ENCODE data around the gene WDR13. TPM values are rescaled to one million over a fixed set of nuclear protein-coding genes. Genes with fewer than 3 reads are reported as not detected.

The WDR13 gene
- polyA plus RNA-seq, 1 donor (not counting 4 experiments of a cell fraction or from before 2014, with no cell fraction given) = 32.8 TPM

GRCh38 chrX:48598614-48599013, 1.3 kb downstream of the WDR13 start:
- Histone ChIP-seq H2AFZ (ENCODE audit: control insufficient read depth, low read length) (no peak overlapping the region), H3K27ac (ENCODE audit: control insufficient read depth, insufficient read depth, low read length) (no peak overlapping the region), H3K27me3 (ENCODE audit: control insufficient read depth, extremely low read depth, insufficient read depth, low read length) (no peaks in the 10 kb centered on the region), H3K4me2 (ENCODE audit: control insufficient read depth, extremely low read depth, insufficient read depth, low read depth, low read length) (peak overlapping the region; percentile 72), H3K9ac (ENCODE audit: control insufficient read depth, extremely low read depth, insufficient read depth, low read length) (peak overlapping the region; percentile 99), H3K4me3 (ENCODE audit: control insufficient read depth in 2 of 3, extremely low read depth in 1 of 3, insufficient read depth in 2 of 3, low read depth in 1 of 3, low read length in 3 of 3) (peak overlapping the region; percentile 43 to 85 (median 51)), H3K9me3 (ENCODE audit: control insufficient read depth, low read depth, low read length) (no peaks in the 10 kb centered on the region), H3K9me1 (ENCODE audit: control insufficient read depth, extremely low read depth, insufficient read depth, low read length) (no peaks in the 10 kb centered on the region), H3K79me2 (ENCODE audit: control insufficient read depth, insufficient read depth, low read length) (peaks cover 8% of the 10 kb centered on the region), H3K36me3 (ENCODE audit: control insufficient read depth in 2 of 2, extremely low read depth in 1 of 2, insufficient read depth in 2 of 2, low read length in 2 of 2) (peaks cover 10 to 17% of the 10 kb centered on the region in 2 experiments), H4K20me1 (ENCODE audit: control insufficient read depth, extremely low read depth, insufficient read depth, low read length) (no peaks in the 10 kb centered on the region), H3K4me1 (ENCODE audit: control insufficient read depth, extremely low read depth, insufficient read depth, low read length) (peaks cover 4% of the 10 kb centered on the region)
- dilution Hi-C loops (cut with MboI; ENCODE audit: extremely low pct_ligation_motif_present, low sequenced_read_pairs) = no loop called here
- DNase-seq (ENCODE audit: low read depth, low spot score) = no peak
- FAIRE-seq = no peak
- TF ChIP-seq EZH2 (IDR thresholded peaks at IDR 0.05; ENCODE audit: low read length) (no peak), CTCF (optimal IDR thresholded peaks at IDR 0.05 in 1 of 3, IDR thresholded peaks at IDR 0.05 in 1 of 3, conservative IDR thresholded peaks at IDR 0.05 in 1 of 3; ENCODE audit: extremely low read depth in 1 of 3, insufficient read depth in 2 of 3, low read length in 3 of 3) (no peak)

GRCh38 chrX:48599341-48599740, 2.0 kb downstream of the WDR13 start:
- H3K4me2 ChIP-seq (ENCODE audit: control insufficient read depth, extremely low read depth, insufficient read depth, low read depth, low read length) = no peak overlapping the region
- dilution Hi-C loops (cut with MboI; ENCODE audit: extremely low pct_ligation_motif_present, low sequenced_read_pairs) = no loop called here

More at GRCh38 chrX:48599341-48599740, 2.0 kb downstream of the WDR13 start:
- Histone ChIP-seq H3K9me3 (ENCODE audit: control insufficient read depth, low read depth, low read length) (no peaks in the 10 kb centered on the region), H3K4me3 (ENCODE audit: control insufficient read depth in 2 of 3, extremely low read depth in 1 of 3, insufficient read depth in 2 of 3, low read depth in 1 of 3, low read length in 3 of 3) (no peak overlapping the region), H3K27ac (ENCODE audit: control insufficient read depth, insufficient read depth, low read length) (no peak overlapping the region), H3K9ac (ENCODE audit: control insufficient read depth, extremely low read depth, insufficient read depth, low read length) (no peak overlapping the region), H4K20me1 (ENCODE audit: control insufficient read depth, extremely low read depth, insufficient read depth, low read length) (no peaks in the 10 kb centered on the region), H3K27me3 (ENCODE audit: control insufficient read depth, extremely low read depth, insufficient read depth, low read length) (no peaks in the 10 kb centered on the region), H3K9me1 (ENCODE audit: control insufficient read depth, extremely low read depth, insufficient read depth, low read length) (no peaks in the 10 kb centered on the region), H3K79me2 (ENCODE audit: control insufficient read depth, insufficient read depth, low read length) (peaks cover 8% of the 10 kb centered on the region), H3K36me3 (ENCODE audit: control insufficient read depth in 2 of 2, extremely low read depth in 1 of 2, insufficient read depth in 2 of 2, low read length in 2 of 2) (peaks cover 15 to 18% of the 10 kb centered on the region in 2 experiments), H3K4me1 (ENCODE audit: control insufficient read depth, extremely low read depth, insufficient read depth, low read length) (peaks cover 4% of the 10 kb centered on the region), H2AFZ (ENCODE audit: control insufficient read depth, low read length) (no peak overlapping the region)
- DNase-seq (ENCODE audit: low read depth, low spot score) = no peak
- no peak for FAIRE-seq
- TF ChIP-seq EZH2 (IDR thresholded peaks at IDR 0.05; ENCODE audit: low read length) (no peak), CTCF (optimal IDR thresholded peaks at IDR 0.05 in 1 of 3, IDR thresholded peaks at IDR 0.05 in 1 of 3, conservative IDR thresholded peaks at IDR 0.05 in 1 of 3; ENCODE audit: extremely low read depth in 1 of 3, insufficient read depth in 2 of 3, low read length in 3 of 3) (no peak)

Measured in keratinocyte (primary cell).